ENCODE data around the gene CD8A.
"Not testable (repeated sequence)": the region's sequence is repeated elsewhere in the genome, so short reads cannot be mapped to it uniquely, and the experiment has no call there.

CD8A gene

GRCh38 chr2:86776532-86776931, 14.2 kb downstream of the CD8A start:
- no peak for DNase-seq

- no peak for DNase-seq
Observed at GRCh38 chr2:86775338-86775737, 15.4 kb downstream of the CD8A start.

GRCh38 chr2:86774862-86775261, 15.9 kb downstream of the CD8A start:
- DNase-seq, result no peak

- DNase-seq, result no peak
Observed at GRCh38 chr2:86772611-86773010, 18.1 kb downstream of the CD8A start.

- no peak for DNase-seq
Observed at GRCh38 chr2:86770816-86771301, 19.9 kb downstream of the CD8A start.

GRCh38 chr2:86769838-86770237, 20.9 kb downstream of the CD8A start:
- DNase-seq, result no peak

- no peak for DNase-seq
Observed at GRCh38 chr2:86768189-86768949, 22.3 kb downstream of the CD8A start.

GRCh38 chr2:86765310-86765695, 25.4 kb downstream of the CD8A start:
- no peak for DNase-seq

- peak; percentile 55 for DNase-seq
Observed at GRCh38 chr2:86764661-86765309, 25.9 kb downstream of the CD8A start.

- DNase-seq, result no peak
Observed at GRCh38 chr2:86760371-86760770, 30.3 kb downstream of the CD8A start.

GRCh38 chr2:86758405-86758804, 32.3 kb downstream of the CD8A start:
- no peak for DNase-seq

- DNase-seq, result no peak
Observed at GRCh38 chr2:86753606-86754005, 37.1 kb downstream of the CD8A start.

GRCh38 chr2:86752934-86753333, 37.8 kb downstream of the CD8A start:
- DNase-seq, result no peak

- no peak for DNase-seq
Observed at GRCh38 chr2:86751778-86752177, 38.9 kb downstream of the CD8A start.

GRCh38 chr2:86750240-86750839, 40.4 kb downstream of the CD8A start:
- no peak for DNase-seq

- peak; percentile 64 for DNase-seq
Observed at GRCh38 chr2:86747711-86748639, 42.7 kb downstream of the CD8A start.

GRCh38 chr2:86746939-86747338, 43.8 kb downstream of the CD8A start:
- no peak for DNase-seq

GRCh38 chr2:86744152-86744551, 46.6 kb downstream of the CD8A start:
- DNase-seq, result no peak

GRCh38 chr2:86741889-86742498, 48.7 kb downstream of the CD8A start:
- not testable (repeated sequence) for DNase-seq

- not testable (repeated sequence) for DNase-seq
Observed at GRCh38 chr2:86739889-86740288, 50.8 kb downstream of the CD8A start.

GRCh38 chr2:86739485-86739884, 51.2 kb downstream of the CD8A start:
- DNase-seq, result not testable (repeated sequence)

GRCh38 chr2:86734896-86735295, 55.8 kb downstream of the CD8A start:
- DNase-seq, result not testable (repeated sequence)

Data from suppressor macrophage treated with lipopolysaccharide for 4 hours (primary cell).